NK-92 (cell line): ENCODE data around the gene STUB1.
A peak's percentile ranks its signal among the peaks of the same experiment; 100 is the strongest.
"Not testable (repeated sequence)": the region's sequence is repeated elsewhere in the genome, so short reads cannot be mapped to it uniquely, and the experiment has no call there.

Source experiments
- DNase-seq: peaks from one replicate; lab custom pipeline; 2025; ENCODE audit not compliant: unreplicated experiment; lab: John Stamatoyannopoulos, UW

Gene STUB1

GRCh38 chr16:678209-678857 is 1.9 kb upstream of the STUB1 start:
- no peak for DNase-seq

- DNase-seq, result no peak
These were observed 1.1 kb upstream of the STUB1 start for GRCh38 chr16:678858-679813.

DNA sequence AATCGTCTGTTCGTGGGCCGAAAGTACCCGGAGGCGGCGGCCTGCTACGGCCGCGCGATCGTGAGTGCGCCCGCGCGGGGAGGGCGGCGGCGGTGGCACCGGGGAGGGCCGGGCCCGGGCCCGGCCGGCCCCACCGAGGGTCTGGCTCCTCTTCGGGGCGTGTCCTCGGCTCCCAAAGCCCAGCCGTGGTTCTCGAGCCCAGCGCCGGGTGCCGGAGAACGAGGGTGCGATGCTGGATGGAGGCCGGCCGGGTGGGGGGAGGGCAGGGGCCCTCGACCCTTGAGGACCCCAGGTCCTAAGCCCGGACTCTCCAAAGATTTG is 375 bp downstream of the STUB1 start:
- no peak for DNase-seq

GRCh38 chr16:680967-681745 is 946 bp downstream of the STUB1 start:
- no peak for DNase-seq

GRCh38 chr16:681746-682427 is 1.7 kb downstream of the STUB1 start:
- no peak for DNase-seq

DNA sequence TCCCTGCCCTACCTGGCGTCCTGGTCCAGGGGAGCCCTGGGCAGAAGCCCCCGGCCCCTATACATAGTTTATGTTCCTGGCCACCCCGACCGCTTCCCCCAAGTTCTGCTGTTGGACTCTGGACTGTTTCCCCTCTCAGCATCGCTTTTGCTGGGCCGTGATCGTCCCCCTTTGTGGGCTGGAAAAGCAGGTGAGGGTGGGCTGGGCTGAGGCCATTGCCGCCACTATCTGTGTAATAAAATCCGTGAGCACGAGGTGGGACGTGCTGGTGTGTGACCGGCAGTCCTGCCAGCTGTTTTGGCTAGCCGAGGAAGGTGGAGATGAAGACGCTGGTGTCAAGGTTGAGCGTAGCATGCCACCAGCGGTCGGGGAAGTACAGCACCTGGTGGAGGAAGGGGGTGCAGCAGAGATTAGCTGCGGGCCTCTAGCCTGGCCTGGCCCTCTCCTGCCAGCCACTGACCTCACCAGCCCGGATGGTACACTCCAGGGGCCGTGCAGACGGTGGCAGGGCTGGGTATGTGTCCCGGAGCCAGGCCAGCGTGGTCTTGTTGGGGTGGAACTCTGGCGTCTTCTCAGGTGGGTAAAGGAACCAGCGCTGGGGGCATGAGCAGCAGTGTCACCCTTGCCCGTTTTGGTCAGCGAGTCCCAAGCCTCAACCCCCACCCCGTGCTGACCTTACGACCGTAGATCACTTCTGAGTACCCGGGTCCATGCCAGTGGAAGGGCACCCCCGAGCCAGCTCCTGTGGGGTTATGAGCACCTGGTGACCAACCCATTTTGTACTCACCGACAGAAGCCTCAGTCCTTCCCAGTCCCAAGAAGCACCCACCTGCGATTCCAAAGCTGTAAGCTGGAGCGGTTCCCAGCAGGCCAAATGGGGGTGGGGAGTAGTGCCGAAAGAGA is 2.5 kb downstream of the STUB1 start:
- no peak for DNase-seq

DNA sequence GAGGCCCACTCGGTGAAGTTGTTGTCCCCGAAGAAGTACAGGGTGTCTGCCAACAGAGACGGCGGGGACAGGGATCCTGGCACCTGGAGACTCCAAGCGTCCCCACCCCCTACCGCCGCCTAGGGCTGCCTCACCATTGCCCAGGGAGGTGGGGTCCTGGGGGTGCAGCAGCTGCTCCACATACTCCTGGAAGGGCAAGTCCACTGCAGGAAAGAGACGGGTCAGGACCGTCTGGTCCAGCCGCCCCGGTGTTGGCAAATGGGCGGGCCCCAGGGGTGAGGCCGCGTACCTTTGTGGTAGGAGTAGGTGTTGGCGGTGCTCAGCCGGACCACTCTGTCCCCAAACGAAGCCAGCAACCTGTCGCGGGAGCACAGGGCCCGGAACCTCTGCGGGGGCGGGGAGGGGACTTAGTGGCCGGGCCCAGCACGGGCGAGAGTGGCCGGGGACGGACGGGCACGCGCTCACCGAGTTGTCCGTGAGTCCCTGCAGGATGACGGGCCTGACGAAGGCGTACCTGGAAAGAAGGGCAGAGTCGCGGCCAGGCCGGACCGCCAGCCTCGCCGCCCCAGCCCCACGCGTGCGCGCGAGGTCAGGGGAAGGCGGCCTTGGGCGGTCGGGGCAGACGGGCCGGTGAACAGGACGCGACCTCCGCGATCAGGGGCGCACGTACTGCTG is 3.3 kb downstream of the STUB1 start:
- DNase-seq, result no peak

GRCh38 chr16:684071-684794 is 4.0 kb downstream of the STUB1 start, which contains the start of gene JMJD8:
Gene JMJD8 (minus strand): TSS chr16:684334. CDS start chr16:684319, 15 bp downstream.
- DNase-seq, result peak; percentile 71

DNA sequence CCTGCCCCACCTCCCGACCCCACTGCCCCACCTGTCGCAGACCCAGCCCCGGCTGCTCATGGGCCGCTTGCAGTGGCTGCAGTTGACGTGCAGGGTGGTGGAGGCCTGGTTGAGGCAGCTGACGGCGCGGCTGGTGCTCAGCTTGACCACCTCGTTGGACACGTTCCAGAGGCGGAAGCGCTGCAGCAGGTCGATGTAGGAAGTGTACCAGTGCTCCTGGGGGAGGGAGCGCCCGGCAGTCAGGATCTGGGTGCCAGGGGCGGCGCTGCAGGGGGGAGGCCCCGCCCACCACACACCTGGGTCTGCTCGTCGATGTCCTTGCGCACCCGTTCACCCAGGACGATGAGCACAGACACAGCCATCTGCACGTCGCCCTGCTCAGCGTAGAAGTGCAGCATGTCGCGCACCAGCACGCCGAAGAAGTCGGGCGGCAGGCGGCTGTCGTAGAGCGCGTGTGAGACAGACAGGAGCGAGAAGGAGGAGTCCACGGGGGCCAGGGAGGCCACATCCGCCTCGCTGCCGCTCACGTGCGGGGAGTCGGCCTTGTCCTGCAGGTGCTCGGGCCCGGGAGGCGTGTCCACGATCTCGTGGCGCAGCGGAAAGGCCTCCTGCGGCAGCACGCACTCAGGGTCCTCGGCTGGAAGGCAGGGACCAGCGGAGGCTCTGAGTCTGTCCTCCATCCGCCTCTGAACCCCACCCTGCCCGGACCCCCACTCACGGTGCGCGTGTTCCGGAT is 4.9 kb downstream of the STUB1 start:
- no peak for DNase-seq

- DNase-seq, result no peak
These were observed 5.8 kb downstream of the STUB1 start for GRCh38 chr16:685967-686366.

- no peak for DNase-seq
These were observed 6.5 kb downstream of the STUB1 start for GRCh38 chr16:686459-687260.

GRCh38 chr16:687499-687898 is 7.3 kb downstream of the STUB1 start:
- no peak for DNase-seq

- DNase-seq, result no peak
These were observed 9.1 kb downstream of the STUB1 start for GRCh38 chr16:689175-689897.

DNA sequence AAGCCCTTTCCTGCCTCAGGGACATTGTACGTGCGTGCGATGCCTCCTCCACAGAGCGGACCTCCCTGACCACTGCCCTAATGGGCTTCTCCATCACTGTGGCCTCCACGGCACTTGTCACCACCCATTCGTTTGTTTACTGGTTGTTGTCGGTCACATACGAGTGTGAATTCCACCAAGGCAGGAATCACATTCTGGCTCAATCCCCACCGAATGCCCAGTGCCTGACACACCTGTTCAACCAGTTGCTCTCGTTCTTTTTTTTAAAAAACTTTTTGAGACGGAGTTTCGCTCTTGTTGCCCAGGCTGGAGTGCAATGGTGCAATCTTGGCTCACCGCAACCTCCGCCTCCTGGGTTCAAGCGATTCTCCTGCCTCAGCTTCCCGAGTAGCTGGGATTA is 11.0 kb downstream of the STUB1 start:
- not testable (repeated sequence) for DNase-seq

- no peak for DNase-seq
These were observed 12.3 kb downstream of the STUB1 start for GRCh38 chr16:692356-693108.

DNA sequence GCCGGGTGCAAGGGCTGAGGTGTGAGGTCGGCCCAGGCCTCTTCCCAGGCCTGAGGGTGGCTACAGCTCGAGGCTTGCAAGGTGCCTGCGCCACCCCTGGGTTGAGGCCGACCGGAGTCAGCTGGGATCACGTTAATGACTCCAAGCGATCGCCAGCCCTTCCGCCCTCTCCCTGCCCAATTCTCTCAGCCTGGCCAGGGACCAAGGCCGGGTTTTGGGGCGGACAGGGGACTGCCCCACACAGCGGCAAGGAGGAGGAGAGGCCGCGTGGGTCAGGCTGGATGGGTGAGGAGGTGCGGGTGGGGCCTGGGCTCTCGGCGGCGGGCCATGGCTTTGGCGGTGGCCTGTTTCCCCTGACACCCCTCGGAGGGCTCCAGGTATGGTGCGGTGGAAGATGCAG is 13.2 kb downstream of the STUB1 start:
- DNase-seq, result no peak
